Common myeloid progenitor, CD34-positive (primary cell): Measurements from ENCODE around the gene CRIP3.

ENCODE experiments used
- CTCF ChIA-PET: fragments of 350-600 bp; sonication (Branson Sonifier 250); formaldehyde crosslinking; loops from one replicate; lab custom pipeline; 2021; ENCODE audit warnings: antibody characterized with exemption; lab: Charles Lee
- POLR2A ChIA-PET: fragments of 350-600 bp; sonication (Branson Sonifier 250); formaldehyde crosslinking; loops from one replicate; lab custom pipeline; 2021; ENCODE audit warnings: antibody characterized with exemption; lab: Charles Lee
- DNase-seq, 3 donors: peaks; one replicate each; pipeline versions ENCODE4 v3.0.0 to v3.0.0-alpha.2; 2013
- H3K27ac ChIP-seq, 2 experiments: 1 replicate in 1 of 2; 2 replicates in 1 of 2; pipeline ENCODE4 v1.7.0; 2013; ENCODE audit warnings: inconsistent platforms in 2 of 2, low read length in 2 of 2, mild to moderate bottlenecking in 2 of 2, low read depth in 1 of 2, moderate library complexity in 1 of 2; ENCODE audit not compliant: severe bottlenecking in 2 of 2, insufficient read depth in 1 of 2, poor library complexity in 1 of 2
- H3K27me3 ChIP-seq, 5 experiments: replicated peaks in 2 of 5; 1 replicate in 3 of 5; 2 replicates in 2 of 5; pipeline versions ENCODE4 v1.6.1 to v1.7.0; 2013; ENCODE audit warnings: low read length in 4 of 5, mild to moderate bottlenecking in 2 of 5, moderate library complexity in 2 of 5, inconsistent platforms in 1 of 5; ENCODE audit not compliant: insufficient read depth in 5 of 5, control insufficient read depth in 4 of 5
- H3K36me3 ChIP-seq, 4 experiments: 1 replicate in 2 of 4; 2 replicates in 2 of 4; pipeline versions ENCODE4 v1.6.1 to v1.7.0; 2013; ENCODE audit warnings: low read length in 3 of 4, control low read depth in 1 of 4, mild to moderate bottlenecking in 1 of 4; ENCODE audit not compliant: control insufficient read depth in 4 of 4, insufficient read depth in 4 of 4
- H3K4me1 ChIP-seq, 4 experiments: 1 replicate in 3 of 4; 2 replicates in 1 of 4; pipeline versions ENCODE4 v1.6.1 to v1.7.1; 2013; ENCODE audit warnings: low read length in 3 of 4, mild to moderate bottlenecking in 3 of 4, control low read depth in 1 of 4, inconsistent platforms in 1 of 4, moderate library complexity in 1 of 4; ENCODE audit not compliant: control insufficient read depth in 4 of 4, insufficient read depth in 4 of 4; ENCODE audit errors: control extremely low read depth in 1 of 4
- H3K4me3 ChIP-seq, 7 experiments: 1 replicate in 4 of 7; 2 replicates in 3 of 7; pipeline versions ENCODE4 v1.5.1 to v1.7.0; 2013; ENCODE audit warnings: mild to moderate bottlenecking in 7 of 7, low read length in 6 of 7, moderate library complexity in 6 of 7, inconsistent platforms in 2 of 7, low read depth in 2 of 7, control low read depth in 1 of 7; ENCODE audit not compliant: insufficient read depth in 4 of 7, control insufficient read depth in 1 of 7; ENCODE audit errors: extremely low read depth in 1 of 7
- H3K9me3 ChIP-seq, 5 experiments: 1 replicate in 4 of 5; 2 replicates in 1 of 5; pipeline versions ENCODE4 v1.6.1 to v1.7.1; 2013; ENCODE audit warnings: low read length in 4 of 5, mild to moderate bottlenecking in 2 of 5, inconsistent platforms in 1 of 5, low read depth in 1 of 5, moderate library complexity in 1 of 5; ENCODE audit not compliant: control insufficient read depth in 4 of 5, insufficient read depth in 2 of 5; ENCODE audit errors: control extremely low read depth in 1 of 5
- WGBS: methylation state at CpG from one replicate; pipeline ENCODE4 v1.1.5; 2013; ENCODE audit not compliant: insufficient coverage; 5-methylcytosine and 5-hydroxymethylcytosine counted together

CRIP3 gene

GRCh38 chr6:43296780-43297497, 11.7 kb downstream of the CRIP3 start:
- Histone ChIP-seq H3K9me3 (no peaks in the 10 kb centered on the region), H3K27ac (no peak overlapping the region), H3K4me1 (no peaks in the 10 kb centered on the region), H3K4me3 (no peak overlapping the region), H3K27me3 (peaks cover 0 to 14% (median 2%) of the 10 kb centered on the region in 5 experiments), H3K36me3 (no peaks in the 10 kb centered on the region)
- WGBS = 97% methylated on average over 5 of the region's 5 CpGs
- ChIA-PET POLR2A (interaction anchor here (0.6 kb wide), 1 partner anchor 158 kb away, joined by 3 read pairs; the partner anchor contains the start of gene DLK2), CTCF (interaction anchor here (1.2 to 2.4 kb wide), 6 partner anchors 8 to 58 kb away, joined by 4 to 13 read pairs (median 5); partner anchors contain the start of gene CRIP3)
- no peak for DNase-seq

- peaks cover 0 to 11% (median 1%) of the 10 kb centered on the region in 5 experiments for H3K27me3 ChIP-seq
- no peaks in the 10 kb centered on the region for H3K9me3 ChIP-seq
- no peak overlapping the region for H3K27ac ChIP-seq
- ChIA-PET POLR2A (no interaction called here), CTCF (interaction anchor here (1.2 to 2.4 kb wide), 3 partner anchors 8 to 23 kb away, joined by 3 to 13 read pairs (median 4); no protein-coding TSS in a partner anchor)
- no peaks in the 10 kb centered on the region for H3K4me1 ChIP-seq
- no peak for DNase-seq
- no peaks in the 10 kb centered on the region for H3K36me3 ChIP-seq
- WGBS = 70% methylated on average over 2 of the region's 3 CpGs
- H3K4me3 ChIP-seq = no peak overlapping the region
These were observed 13.2 kb downstream of the CRIP3 start for GRCh38 chr6:43295456-43295855.

GRCh38 chr6:43294536-43294935, 14.1 kb downstream of the CRIP3 start:
- CTCF ChIA-PET = no interaction called here
- no peak overlapping the region for H3K27ac ChIP-seq
- no peaks in the 10 kb centered on the region for H3K36me3 ChIP-seq
- H3K27me3 ChIP-seq = peaks cover 0 to 6% (median 1%) of the 10 kb centered on the region in 5 experiments
- 96% methylated on average over 3 of the region's 3 CpGs for WGBS
- POLR2A ChIA-PET = no interaction called here
- no peak for DNase-seq
- no peaks in the 10 kb centered on the region for H3K9me3 ChIP-seq
- no peak overlapping the region for H3K4me3 ChIP-seq
- no peaks in the 10 kb centered on the region for H3K4me1 ChIP-seq

- CTCF ChIA-PET = interaction anchor here (1.4 kb wide), 1 partner anchor 41 kb away, joined by 4 read pairs; no protein-coding TSS in a partner anchor
- Histone ChIP-seq H3K27me3 (peaks cover 0 to 6% (median 1%) of the 10 kb centered on the region in 5 experiments), H3K36me3 (no peaks in the 10 kb centered on the region), H3K27ac (no peak overlapping the region), H3K9me3 (no peaks in the 10 kb centered on the region), H3K4me3 (no peak overlapping the region), H3K4me1 (no peaks in the 10 kb centered on the region)
- POLR2A ChIA-PET = no interaction called here
- WGBS = 100% methylated on average over 2 of the region's 3 CpGs
- DNase-seq = no peak
These were observed 14.9 kb downstream of the CRIP3 start for GRCh38 chr6:43293698-43294097.

- Histone ChIP-seq H3K27ac (no peak overlapping the region), H3K4me3 (no peak overlapping the region), H3K27me3 (peaks cover 0 to 6% (median 2%) of the 10 kb centered on the region in 5 experiments), H3K36me3 (no peaks in the 10 kb centered on the region), H3K9me3 (no peaks in the 10 kb centered on the region), H3K4me1 (peaks cover 0 to 4% (median 0%) of the 10 kb centered on the region in 4 experiments)
- POLR2A ChIA-PET = no interaction called here
- WGBS = 96% methylated on average over 4 of the region's 5 CpGs
- DNase-seq = no peak
- CTCF ChIA-PET = interaction anchor here (0.6 to 1.4 kb wide), 4 partner anchors 31 to 291 kb away, joined by 3 to 4 read pairs (median 4); no protein-coding TSS in a partner anchor
These were observed 15.8 kb downstream of the CRIP3 start for GRCh38 chr6:43292763-43293318.

GRCh38 chr6:43292341-43292740, 16.3 kb downstream of the CRIP3 start:
- H3K4me3 ChIP-seq = no peak overlapping the region
- H3K36me3 ChIP-seq = no peaks in the 10 kb centered on the region
- CTCF ChIA-PET = interaction anchor here (0.6 to 0.7 kb wide), 3 partner anchors 32 to 291 kb away, joined by 3 to 4 read pairs (median 3); no protein-coding TSS in a partner anchor
- no peak overlapping the region for H3K27ac ChIP-seq
- H3K27me3 ChIP-seq = peaks cover 0 to 10% (median 2%) of the 10 kb centered on the region in 5 experiments
- WGBS = 100% methylated on average over 6 of the region's 6 CpGs
- POLR2A ChIA-PET = no interaction called here
- no peak for DNase-seq
- no peaks in the 10 kb centered on the region for H3K9me3 ChIP-seq
- H3K4me1 ChIP-seq = peaks cover 0 to 7% (median 0%) of the 10 kb centered on the region in 4 experiments

- POLR2A ChIA-PET = no interaction called here
- Histone ChIP-seq H3K4me1 (peaks cover 0 to 7% (median 0%) of the 10 kb centered on the region in 4 experiments), H3K4me3 (no peak overlapping the region), H3K27me3 (peaks cover 0 to 12% (median 6%) of the 10 kb centered on the region in 5 experiments), H3K27ac (no peak overlapping the region), H3K36me3 (no peaks in the 10 kb centered on the region), H3K9me3 (no peaks in the 10 kb centered on the region)
- CTCF ChIA-PET = no interaction called here
- DNase-seq = no peak
- WGBS = no CpG with 5 or more reads among the region's 2 CpGs
These were observed 16.9 kb downstream of the CRIP3 start for GRCh38 chr6:43291708-43292107.
